ENCODE data around the gene PPP6R3.

DNA sequence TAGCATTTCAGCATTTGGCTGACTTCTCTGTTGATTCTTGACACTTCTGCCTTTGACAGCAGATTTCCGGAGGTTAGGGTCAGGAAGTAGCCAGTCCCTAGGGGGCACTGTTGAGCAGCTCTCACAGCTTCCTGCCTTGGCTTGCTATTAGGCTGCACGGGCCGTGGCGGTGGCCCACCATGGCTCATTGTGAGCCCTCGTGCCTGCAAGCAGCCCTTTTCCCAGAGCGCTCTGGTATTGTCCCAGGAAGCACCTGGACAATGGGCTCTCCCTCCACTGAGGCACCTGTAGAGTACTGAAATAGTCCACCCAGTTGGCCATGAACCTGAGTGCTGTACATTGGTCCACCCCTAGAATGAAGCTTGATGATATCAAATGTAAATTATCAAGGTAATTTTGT is 123.5 kb downstream of the PPP6R3 start:
- TF ChIP-seq CTCF (conservative IDR thresholded peaks at IDR 0.05) = peak; percentile 78
- TF ChIP-seq EZH2 (IDR thresholded peaks at IDR 0.05; ENCODE audit: low read depth) = no peak
